Esophagus muscularis mucosa (tissue), 4 donors: Measurements from ENCODE around the gene HEBP2.

Experiments
- EP300 ChIP-seq: sonication (generic); formaldehyde crosslinking; IDR thresholded peaks from one replicate; pipeline ENCODE4 v1.6.1; 2017; ENCODE audit warnings: antibody characterized with exemption
- POLR2A ChIP-seq: fragments of 450-650 bp; IDR thresholded peaks from one replicate; pipeline ENCODE4 v1.6.1; 2017; ENCODE audit warnings: antibody characterized with exemption, moderate library complexity, mild to moderate bottlenecking, low read depth
- POLR2AphosphoS5 ChIP-seq, 2 donors: sonication (generic); formaldehyde crosslinking; IDR thresholded peaks; one replicate each; pipeline ENCODE4 v1.6.1; 2017; ENCODE audit warnings: antibody characterized with exemption in 2 of 2
- TF ChIP-seq, protein P1 (sequence below), 3 experiments: fragments of 200-600 bp in 2 of 3; fragments of 450-650 bp in 1 of 3; sonication (generic) in 2 of 3; IDR thresholded peaks; one replicate each; pipeline ENCODE4 v1.5.1; 2017 to 2019; ENCODE audit warnings: antibody characterized with exemption in 3 of 3, mild to moderate bottlenecking in 2 of 3, moderate library complexity in 1 of 3

DNA sequence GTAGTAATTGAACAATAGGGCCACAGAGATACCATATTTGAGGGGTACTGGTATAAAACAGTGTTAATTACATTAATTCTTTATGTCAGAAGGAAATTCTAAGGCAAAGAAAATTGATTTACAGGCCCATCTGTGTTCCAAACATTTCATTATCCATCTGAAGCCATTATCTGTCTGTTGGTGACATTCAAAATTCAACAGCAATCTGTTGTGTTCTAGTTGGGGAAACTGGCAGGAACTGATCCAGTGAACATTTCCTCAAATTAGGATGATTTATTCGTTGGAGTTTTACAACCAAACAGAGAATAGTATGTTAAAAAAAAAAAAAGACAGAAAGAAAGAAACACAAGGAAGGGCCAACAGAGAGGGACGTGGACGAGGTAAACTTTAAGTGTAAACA lies 30.1 kb downstream of the HEBP2 start:
- TF ChIP-seq, protein P1, sequence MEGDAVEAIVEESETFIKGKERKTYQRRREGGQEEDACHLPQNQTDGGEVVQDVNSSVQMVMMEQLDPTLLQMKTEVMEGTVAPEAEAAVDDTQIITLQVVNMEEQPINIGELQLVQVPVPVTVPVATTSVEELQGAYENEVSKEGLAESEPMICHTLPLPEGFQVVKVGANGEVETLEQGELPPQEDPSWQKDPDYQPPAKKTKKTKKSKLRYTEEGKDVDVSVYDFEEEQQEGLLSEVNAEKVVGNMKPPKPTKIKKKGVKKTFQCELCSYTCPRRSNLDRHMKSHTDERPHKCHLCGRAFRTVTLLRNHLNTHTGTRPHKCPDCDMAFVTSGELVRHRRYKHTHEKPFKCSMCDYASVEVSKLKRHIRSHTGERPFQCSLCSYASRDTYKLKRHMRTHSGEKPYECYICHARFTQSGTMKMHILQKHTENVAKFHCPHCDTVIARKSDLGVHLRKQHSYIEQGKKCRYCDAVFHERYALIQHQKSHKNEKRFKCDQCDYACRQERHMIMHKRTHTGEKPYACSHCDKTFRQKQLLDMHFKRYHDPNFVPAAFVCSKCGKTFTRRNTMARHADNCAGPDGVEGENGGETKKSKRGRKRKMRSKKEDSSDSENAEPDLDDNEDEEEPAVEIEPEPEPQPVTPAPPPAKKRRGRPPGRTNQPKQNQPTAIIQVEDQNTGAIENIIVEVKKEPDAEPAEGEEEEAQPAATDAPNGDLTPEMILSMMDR (IDR thresholded peaks at IDR 0.05), result no peak
- TF ChIP-seq EP300, result no peak
- no peak for TF ChIP-seq POLR2A
- no peak for TF ChIP-seq POLR2AphosphoS5 (IDR thresholded peaks at IDR 0.05)
